GM12878 (cell line): ENCODE measurements around the gene CAT. TPM values are rescaled to one million over a fixed set of nuclear protein-coding genes. Genes with fewer than 3 reads are reported as not detected.

Source experiments
- ATAC-seq: fragments of 200-7000 bp; cut with Tn5 transposase; 3 replicates; pipeline ENCODE4 v1.9.1; 2020; ENCODE audit warnings: mild to moderate bottlenecking, moderate library complexity
- BruUV-seq: library from RNA; stranded (reverse); fragments of 400-500 nt; replicated peaks from 2 replicates; lab custom pipeline; 2021; lab: Mats Ljungman, UMichigan
- CTCF ChIA-PET: fragments of 300-600 bp; sonication (Branson Sonifier 250); formaldehyde crosslinking; extraction: SDS; loops from one replicate; lab custom pipeline; 2021; ENCODE audit warnings: inconsistent platforms; lab: Yijun Ruan, JAX
- POLR2A ChIA-PET: fragments of 350-600 bp; formaldehyde crosslinking; extraction: SDS; loops from one replicate; lab custom pipeline; 2021; ENCODE audit warnings: inconsistent platforms; lab: Charles Lee
- RAD21 ChIA-PET: fragments of 300-600 bp; sonication (Branson Sonifier 250); formaldehyde crosslinking; loops from one replicate; lab custom pipeline; 2023; ENCODE audit warnings: antibody characterized with exemption; ENCODE audit not compliant: unreplicated experiment; lab: Charles Lee
- SMC1A ChIA-PET: fragments of 300-600 bp; sonication (Branson Sonifier 250); formaldehyde crosslinking; loops from one replicate; lab custom pipeline; 2023; ENCODE audit not compliant: unreplicated experiment, uncharacterized antibody; lab: Charles Lee
- DNase-seq: peaks from one replicate; pipeline ENCODE4 v3.0.0-alpha.2; 2011; ENCODE audit warnings: low read depth, low spot score
- FAIRE-seq: peaks from 3 replicates; lab custom pipeline; 2011; peaks lifted over from hg19 to GRCh38; lab: Jason Lieb, UNC
- H2AFZ ChIP-seq: 2 replicates; pipeline ENCODE4 v1.6.0; 2011; ENCODE audit warnings: low read depth, low read length, control low read depth; ENCODE audit not compliant: control insufficient read depth
- H3K27ac ChIP-seq: 2 replicates; pipeline ENCODE4 v1.5.1; 2011; ENCODE audit warnings: control low read depth; ENCODE audit not compliant: control insufficient read depth, insufficient read depth
- H3K27me3 ChIP-seq, 2 experiments: replicated peaks in 1 of 2; 2 replicates each; pipeline versions ENCODE4 v1.6.0 to v1.6.1; 2011; ENCODE audit warnings: low read length in 1 of 2; ENCODE audit not compliant: control insufficient read depth in 2 of 2, insufficient read depth in 2 of 2
- H3K36me3 ChIP-seq, 2 experiments: 2 replicates each; pipeline ENCODE4 v1.5.1; 2011; ENCODE audit warnings: low read length in 1 of 2; ENCODE audit not compliant: control insufficient read depth in 2 of 2, insufficient read depth in 2 of 2
- H3K4me1 ChIP-seq: 2 replicates; pipeline ENCODE4 v1.6.1; 2011; ENCODE audit warnings: mild to moderate bottlenecking, low read length, moderate library complexity, mixed read lengths; ENCODE audit not compliant: control insufficient read depth, insufficient read depth
- H3K4me2 ChIP-seq: 2 replicates; pipeline ENCODE4 v1.6.0; 2011; ENCODE audit warnings: control low read depth; ENCODE audit not compliant: control insufficient read depth, insufficient read depth
- H3K4me3 ChIP-seq: fragments of 200-600 bp; sonication (generic); 2 replicates; pipeline ENCODE4 v1.5.1; 2016
- H3K79me2 ChIP-seq: 2 replicates; pipeline ENCODE4 v1.6.0; 2011; ENCODE audit warnings: low read length; ENCODE audit not compliant: control insufficient read depth, insufficient read depth
- H3K9ac ChIP-seq: 2 replicates; pipeline ENCODE4 v1.8.0; 2011; ENCODE audit warnings: low read length, control low read depth, mixed read lengths; ENCODE audit not compliant: control insufficient read depth, insufficient read depth
- H3K9me3 ChIP-seq: replicated peaks from 3 replicates; pipeline ENCODE4 v1.5.1; 2011; ENCODE audit warnings: mild to moderate bottlenecking, low read length; ENCODE audit not compliant: control insufficient read depth, insufficient read depth
- H4K20me1 ChIP-seq: 2 replicates; pipeline ENCODE4 v1.6.0; 2011; ENCODE audit not compliant: control insufficient read depth, insufficient read depth
- ASH2L ChIP-seq: fragments of 300-600, 200-600 bp; sonication (generic); IDR thresholded peaks from 2 replicates; pipeline ENCODE4 v1.6.1; 2017; ENCODE audit warnings: low read depth, mild to moderate bottlenecking, borderline replicate concordance
- CREB1 ChIP-seq: IDR thresholded peaks from 2 replicates; pipeline ENCODE4 v1.6.1; 2012; ENCODE audit warnings: low read depth, mild to moderate bottlenecking, inconsistent platforms
- DPF2 ChIP-seq: fragments of 450-650 bp; IDR thresholded peaks from 2 replicates; pipeline ENCODE4 v1.6.1; 2017; ENCODE audit warnings: mild to moderate bottlenecking
- HDGF ChIP-seq: fragments of 450-650 bp; IDR thresholded peaks from 2 replicates; pipeline ENCODE4 v1.6.1; 2016; ENCODE audit warnings: antibody characterized with exemption
- POLR2A ChIP-seq: IDR thresholded peaks from 2 replicates; pipeline ENCODE4 v1.6.1; 2011; ENCODE audit warnings: low read depth, mild to moderate bottlenecking, low read length
- RAD51 ChIP-seq: fragments of 450-650 bp; IDR thresholded peaks from 2 replicates; pipeline ENCODE4 v1.6.1; 2016; ENCODE audit warnings: moderate library complexity, mild to moderate bottlenecking, inconsistent platforms
- TCF12 ChIP-seq: IDR thresholded peaks from 2 replicates; pipeline ENCODE4 v1.6.1; 2011; ENCODE audit warnings: low read depth, mild to moderate bottlenecking, low read length
- YBX1 ChIP-seq: fragments of 450-650 bp; IDR thresholded peaks from 2 replicates; pipeline ENCODE4 v1.6.1; 2016; ENCODE audit warnings: antibody characterized with exemption
- ZZZ3 ChIP-seq: IDR thresholded peaks from 2 replicates; pipeline ENCODE4 v1.6.1; 2011; ENCODE audit warnings: low read depth; ENCODE audit not compliant: control insufficient read depth, insufficient read length
- WGBS: methylation state at CpG from one replicate; pipeline ENCODE4 v1.1.6; 2016; ENCODE audit warnings: low lambda C conversion rate; ENCODE audit not compliant: insufficient replicate concordance, insufficient coverage; ENCODE audit errors: missing lambda C conversion rate; 5-methylcytosine and 5-hydroxymethylcytosine counted together
- in situ Hi-C: fragments of 300-500 bp; cut with MboI; formaldehyde crosslinking; loops from 9 replicates; pipeline ENCODE4 v1.14.3; 2018; ENCODE audit warnings: mixed read lengths
- intact Hi-C: fragments of 100-400 bp; cut with micrococcal nuclease; formaldehyde crosslinking; loops from one replicate; pipeline ENCODE4 v1.14.2; 2022; ENCODE audit not compliant: unreplicated experiment
- polyA plus RNA-seq, 11 experiments: library from polyadenylated mRNA; depleted of rRNA in 4 of 11; unstranded in 6 of 11; stranded (reverse) in 5 of 11; fragments of >200 nt; fragmentation: Nextera tagmentation in 4 of 11; fragmentation: Illumina TruSeq in 1 of 11; extraction: Ambion mirVana in 4 of 11; extraction: Trizol in 1 of 11; gene quantifications; 1 replicate in 1 of 11; 2 replicates in 10 of 11; pipeline versions ENCODE4 v1.2.1 to v1.2.3, GENCODE V29; 2011 to 2016; ENCODE audit warnings: inconsistent platforms in 2 of 11, missing spikeins in 2 of 11, low read depth in 1 of 11
- total RNA-seq, 4 experiments: library from RNA; depleted of rRNA in 3 of 4; stranded (reverse); fragments of >200 nt in 3 of 4; fragmentation: Illumina TruSeq in 1 of 4; extraction: Trizol in 1 of 4; gene quantifications; 2 replicates each; pipeline versions ENCODE4 v1.2.1 to v1.2.3, GENCODE V29; 2013 to 2021
- TF ChIP-seq, protein P1 (sequence below): fragments of 450-650 bp; IDR thresholded peaks from 2 replicates; pipeline ENCODE4 v1.6.1; 2016; ENCODE audit warnings: mild to moderate bottlenecking
- TF ChIP-seq, protein P2 (sequence below): fragments of 450-650 bp; formaldehyde crosslinking; IDR thresholded peaks from 2 replicates; pipeline ENCODE4 v1.4.0; 2020; ENCODE audit warnings: mild to moderate bottlenecking, moderate library complexity

Gene CAT
- total and polyA plus RNA-seq, 10 of the 15 experiments (the other 5 are each of a cell fraction or from before 2014, with no cell fraction given): 22.4 to 71.3 (median 33.6) TPM

GRCh38 chr11:34433899-34434298 is 4.8 kb upstream of the CAT start:
- FAIRE-seq: no peak
- ChIA-PET CTCF (interaction anchor here (1.2 to 1.4 kb wide), 3 partner anchors 10 to 56 kb away, joined by 3 to 12 read pairs (median 4); no protein-coding TSS in a partner anchor), RAD21 (no interaction called here), SMC1A (interaction anchor here (0.8 to 1.3 kb wide), 2 partner anchors 12 to 15 kb away, joined by 3 to 4 read pairs; no protein-coding TSS in a partner anchor), POLR2A (no interaction called here)
- no TSS peak for BruUV-seq
- no peak overlapping the region for H3K4me3 ChIP-seq
- TF ChIP-seq YBX1 (no peak), CREB1 (no peak), RAD51 (no peak), POLR2A (no peak), TCF12 (no peak), HDGF (no peak), DPF2 (no peak), ASH2L (no peak), ZZZ3 (no peak)
- TF ChIP-seq, protein P1, sequence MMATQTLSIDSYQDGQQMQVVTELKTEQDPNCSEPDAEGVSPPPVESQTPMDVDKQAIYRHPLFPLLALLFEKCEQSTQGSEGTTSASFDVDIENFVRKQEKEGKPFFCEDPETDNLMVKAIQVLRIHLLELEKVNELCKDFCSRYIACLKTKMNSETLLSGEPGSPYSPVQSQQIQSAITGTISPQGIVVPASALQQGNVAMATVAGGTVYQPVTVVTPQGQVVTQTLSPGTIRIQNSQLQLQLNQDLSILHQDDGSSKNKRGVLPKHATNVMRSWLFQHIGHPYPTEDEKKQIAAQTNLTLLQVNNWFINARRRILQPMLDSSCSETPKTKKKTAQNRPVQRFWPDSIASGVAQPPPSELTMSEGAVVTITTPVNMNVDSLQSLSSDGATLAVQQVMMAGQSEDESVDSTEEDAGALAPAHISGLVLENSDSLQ: no peak
- TF ChIP-seq, protein P2, sequence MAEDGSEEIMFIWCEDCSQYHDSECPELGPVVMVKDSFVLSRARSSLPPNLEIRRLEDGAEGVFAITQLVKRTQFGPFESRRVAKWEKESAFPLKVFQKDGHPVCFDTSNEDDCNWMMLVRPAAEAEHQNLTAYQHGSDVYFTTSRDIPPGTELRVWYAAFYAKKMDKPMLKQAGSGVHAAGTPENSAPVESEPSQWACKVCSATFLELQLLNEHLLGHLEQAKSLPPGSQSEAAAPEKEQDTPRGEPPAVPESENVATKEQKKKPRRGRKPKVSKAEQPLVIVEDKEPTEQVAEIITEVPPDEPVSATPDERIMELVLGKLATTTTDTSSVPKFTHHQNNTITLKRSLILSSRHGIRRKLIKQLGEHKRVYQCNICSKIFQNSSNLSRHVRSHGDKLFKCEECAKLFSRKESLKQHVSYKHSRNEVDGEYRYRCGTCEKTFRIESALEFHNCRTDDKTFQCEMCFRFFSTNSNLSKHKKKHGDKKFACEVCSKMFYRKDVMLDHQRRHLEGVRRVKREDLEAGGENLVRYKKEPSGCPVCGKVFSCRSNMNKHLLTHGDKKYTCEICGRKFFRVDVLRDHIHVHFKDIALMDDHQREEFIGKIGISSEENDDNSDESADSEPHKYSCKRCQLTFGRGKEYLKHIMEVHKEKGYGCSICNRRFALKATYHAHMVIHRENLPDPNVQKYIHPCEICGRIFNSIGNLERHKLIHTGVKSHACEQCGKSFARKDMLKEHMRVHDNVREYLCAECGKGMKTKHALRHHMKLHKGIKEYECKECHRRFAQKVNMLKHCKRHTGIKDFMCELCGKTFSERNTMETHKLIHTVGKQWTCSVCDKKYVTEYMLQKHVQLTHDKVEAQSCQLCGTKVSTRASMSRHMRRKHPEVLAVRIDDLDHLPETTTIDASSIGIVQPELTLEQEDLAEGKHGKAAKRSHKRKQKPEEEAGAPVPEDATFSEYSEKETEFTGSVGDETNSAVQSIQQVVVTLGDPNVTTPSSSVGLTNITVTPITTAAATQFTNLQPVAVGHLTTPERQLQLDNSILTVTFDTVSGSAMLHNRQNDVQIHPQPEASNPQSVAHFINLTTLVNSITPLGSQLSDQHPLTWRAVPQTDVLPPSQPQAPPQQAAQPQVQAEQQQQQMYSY: no peak
- intact Hi-C loops (no loop called here), in situ Hi-C loops (no loop called here)
- no peaks in the 10 kb centered on the region for H3K36me3 ChIP-seq
- no peak for ATAC-seq
- H3K4me1 ChIP-seq: no peaks in the 10 kb centered on the region
- DNase-seq: no peak
- WGBS: 88% methylated on average over 3 of the region's 3 CpGs
- H3K27ac ChIP-seq: no peak overlapping the region
- H3K27me3 ChIP-seq: no peaks in the 10 kb centered on the region
- no peak overlapping the region for H2AFZ ChIP-seq
- no peak overlapping the region for H3K4me2 ChIP-seq
- no peaks in the 10 kb centered on the region for H4K20me1 ChIP-seq
- no peaks in the 10 kb centered on the region for H3K9me3 ChIP-seq
- no peak overlapping the region for H3K9ac ChIP-seq
- no peaks in the 10 kb centered on the region for H3K79me2 ChIP-seq
